HG03039 (cell line): Measurements from ENCODE around the gene MAPK4.
"Not testable (repeated sequence)": the region's sequence is repeated elsewhere in the genome, so short reads cannot be mapped to it uniquely, and the experiment has no call there.

ENCODE experiments used
- ATAC-seq: cut with Tn5 transposase; IDR thresholded peaks from one replicate; pipeline ENCODE4 v1.9.1; 2021; ENCODE audit warnings: mild to moderate bottlenecking, moderate library complexity; ENCODE audit not compliant: unreplicated experiment

Gene MAPK4

GRCh38 chr18:50748243-50749229 is 188.6 kb downstream of the MAPK4 start:
- ATAC-seq = no peak

GRCh38 chr18:50749421-50749820 is 189.5 kb downstream of the MAPK4 start:
- no peak for ATAC-seq

- no peak for ATAC-seq
Measured at GRCh38 chr18:50749945-50750344, 190.1 kb downstream of the MAPK4 start.

- no peak for ATAC-seq
Measured at GRCh38 chr18:50750546-50750945, 190.7 kb downstream of the MAPK4 start.

- ATAC-seq = no peak
Measured at GRCh38 chr18:50751490-50751889, 191.6 kb downstream of the MAPK4 start.

GRCh38 chr18:50751947-50752346 is 192.1 kb downstream of the MAPK4 start:
- no peak for ATAC-seq

- no peak for ATAC-seq
Measured at GRCh38 chr18:50753311-50753710, 193.4 kb downstream of the MAPK4 start.

GRCh38 chr18:50754297-50754696 is 194.4 kb downstream of the MAPK4 start:
- ATAC-seq = no peak

- no peak for ATAC-seq
Measured at GRCh38 chr18:50757358-50757757, 197.5 kb downstream of the MAPK4 start.

GRCh38 chr18:50769463-50769862 is 209.6 kb downstream of the MAPK4 start:
- no peak for ATAC-seq

GRCh38 chr18:50775207-50775606 is 215.3 kb downstream of the MAPK4 start:
- no peak for ATAC-seq

GRCh38 chr18:50775726-50776125 is 215.8 kb downstream of the MAPK4 start:
- ATAC-seq = no peak

GRCh38 chr18:50776383-50776782 is 216.5 kb downstream of the MAPK4 start:
- ATAC-seq = no peak

- ATAC-seq = not testable (repeated sequence)
Measured at GRCh38 chr18:50779021-50779420, 219.1 kb downstream of the MAPK4 start.
